Testis (tissue), 3 donors: ENCODE results near the gene ALPG. TPM values are rescaled to one million over a fixed set of nuclear protein-coding genes. Genes with fewer than 3 reads are reported as not detected.
"Not testable (repeated sequence)": the region's sequence is repeated elsewhere in the genome, so short reads cannot be mapped to it uniquely, and the experiment has no call there.

ENCODE experiments used
- DNase-seq: peaks from one replicate; pipeline ENCODE4 v3.0.0-alpha.2; 2019
- H3K27ac ChIP-seq, 2 donors: fragments of 200-600 bp; sonication (generic); one replicate each; pipeline ENCODE4 v1.5.1; 2019
- H3K27me3 ChIP-seq: fragments of 200-600 bp; sonication (generic); one replicate; pipeline ENCODE4 v1.5.1; 2019
- H3K36me3 ChIP-seq: fragments of 200-600 bp; sonication (generic); one replicate; pipeline ENCODE4 v1.5.1; 2017; ENCODE audit warnings: low read depth; ENCODE audit errors: missing control alignments
- H3K4me1 ChIP-seq: fragments of 200-600 bp; sonication (generic); one replicate; pipeline ENCODE4 v1.5.1; 2019
- H3K4me3 ChIP-seq, 2 donors: fragments of 200-600 bp; sonication (generic); one replicate each; pipeline ENCODE4 v1.5.1; 2017 to 2019
- H3K9me3 ChIP-seq: fragments of 200-600 bp; sonication (generic); one replicate; pipeline ENCODE4 v1.5.1; 2017
- CTCF ChIP-seq, 3 experiments: fragments of 450-650 bp in 2 of 3; fragments of 200-600 bp in 1 of 3; sonication (generic) in 1 of 3; IDR thresholded peaks; one replicate each; pipeline ENCODE4 v1.5.1; 2016 to 2019; ENCODE audit warnings: antibody characterized with exemption in 3 of 3, mild to moderate bottlenecking in 2 of 3, moderate library complexity in 1 of 3
- POLR2A ChIP-seq: fragments of 450-650 bp; IDR thresholded peaks from one replicate; pipeline ENCODE4 v1.6.1; 2017; ENCODE audit warnings: antibody characterized with exemption, mild to moderate bottlenecking, moderate library complexity
- WGBS, 2 donors: methylation state at CpG; one replicate each; pipeline ENCODE4 v1.1.5; 2018; 5-methylcytosine and 5-hydroxymethylcytosine counted together
- intact Hi-C: fragments of 100-400 bp; cut with DNase I; formaldehyde crosslinking; loops from one replicate; pipeline ENCODE4 v1.15.1; 2023; ENCODE audit warnings: low total_unique reads
- polyA plus RNA-seq: library from polyadenylated mRNA; stranded (reverse); fragments of 350-450 nt; fragmentation: Illumina TruSeq; extraction: RNeasy Lipid Tissue Mini Kit (QIAGEN cat#74804); gene quantifications from one replicate; pipeline ENCODE4 v1.2.3, GENCODE V29; 2014; ENCODE audit warnings: low read depth, low replicate concordance; ENCODE audit not compliant: insufficient read depth
- total RNA-seq, 2 donors: library from RNA; depleted of rRNA; stranded (reverse); fragments of >200 nt; gene quantifications; one replicate each; pipeline ENCODE4 v1.2.3, GENCODE V29; 2016

ALPG gene
- total and polyA plus RNA-seq, 3 donors from 2014 or later, result 0.44 to 1.0 (median 0.93) TPM

- no peak overlapping the region for H3K4me3 ChIP-seq
- no peak for DNase-seq
- no peaks in the 10 kb centered on the region for H3K36me3 ChIP-seq
- no peak overlapping the region for H3K27ac ChIP-seq
- no peaks in the 10 kb centered on the region for H3K27me3 ChIP-seq
- H3K4me1 ChIP-seq, result peaks cover 7% of the 10 kb centered on the region
- no peaks in the 10 kb centered on the region for H3K9me3 ChIP-seq
- intact Hi-C loops, result no loop called here
- WGBS, 2 donors, result 86 to 95% methylated on average over 1 of the region's 1 CpG
- TF ChIP-seq POLR2A (no peak), CTCF (IDR thresholded peaks at IDR 0.05) (no peak)
Observed at GRCh38 chr2:232384466-232384865, 22.2 kb upstream of the ALPG start.

GRCh38 chr2:232385058-232385457 is 21.6 kb upstream of the ALPG start:
- intact Hi-C loops, H3K27ac ChIP-seq, H3K36me3 ChIP-seq, H3K4me3 ChIP-seq, H3K4me1 ChIP-seq, DNase-seq, H3K9me3 ChIP-seq, H3K27me3 ChIP-seq: not testable (repeated sequence)

GRCh38 chr2:232385660-232386489 is 20.8 kb upstream of the ALPG start:
- H3K4me3 ChIP-seq, result peak overlapping the region in 1 of 2 donors; percentile 38
- no peaks in the 10 kb centered on the region for H3K27me3 ChIP-seq
- H3K27ac ChIP-seq, result no peak overlapping the region
- DNase-seq, result peak; percentile 56
- H3K36me3 ChIP-seq, result no peaks in the 10 kb centered on the region
- peaks cover 7% of the 10 kb centered on the region for H3K4me1 ChIP-seq
- intact Hi-C loops, result no loop called here
- no peak for TF ChIP-seq POLR2A
- 6 to 12% methylated on average over 24 of the region's 24 CpGs for WGBS, 2 donors
- H3K9me3 ChIP-seq, result no peaks in the 10 kb centered on the region

- no peak for DNase-seq
- intact Hi-C loops, result no loop called here
- Histone ChIP-seq H3K4me3 (peak overlapping the region; percentile 0 to 38), H3K27me3 (no peaks in the 10 kb centered on the region), H3K4me1 (peaks cover 7% of the 10 kb centered on the region), H3K27ac (no peak overlapping the region), H3K36me3 (no peaks in the 10 kb centered on the region), H3K9me3 (no peaks in the 10 kb centered on the region)
- WGBS, 2 donors, result 4 to 13% methylated on average over 16 to 23 of the region's 23 CpGs
- TF ChIP-seq POLR2A (no peak), CTCF (IDR thresholded peaks at IDR 0.05) (no peak)
Observed at GRCh38 chr2:232386490-232386739, 20.2 kb upstream of the ALPG start.

GRCh38 chr2:232386740-232387450 is 19.7 kb upstream of the ALPG start:
- no peaks in the 10 kb centered on the region for H3K36me3 ChIP-seq
- intact Hi-C loops, result no loop called here
- H3K9me3 ChIP-seq, result no peaks in the 10 kb centered on the region
- WGBS, 2 donors, result 3% methylated on average over 71 of the region's 75 CpGs; no CpG with 5 or more reads in 1 of the 2 donors
- no peaks in the 10 kb centered on the region for H3K27me3 ChIP-seq
- H3K27ac ChIP-seq, result no peak overlapping the region
- no peak for TF ChIP-seq CTCF (IDR thresholded peaks at IDR 0.05)
- TF ChIP-seq POLR2A, result no peak
- DNase-seq, result peak; percentile 54
- H3K4me3 ChIP-seq, result peak overlapping the region; percentile 0 to 38
- H3K4me1 ChIP-seq, result peaks cover 7% of the 10 kb centered on the region
